Dedifferentiated amniotic fluid mesenchymal stem cell (primary cell): ENCODE data around the gene SMIM27.
"Not testable (repeated sequence)": the region's sequence is repeated elsewhere in the genome, so short reads cannot be mapped to it uniquely, and the experiment has no call there.

ENCODE experiments used
- DNase-seq: peaks from one replicate; pipeline ENCODE4 v3.0.0-alpha.2; 2016; ENCODE audit errors: extremely low spot score

The SMIM27 gene

GRCh38 chr9:32552172-32552872 lies at the start of gene SMIM27, which contains the start of gene TOPORS:
SMIM27 (plus strand) TSS chr9:32552327; CDS start chr9:32552435, 108 bp downstream.
TOPORS (minus strand) TSS chr9:32552586; CDS start chr9:32552436, 150 bp downstream.
- peak; percentile 90 for DNase-seq

GRCh38 chr9:32502464-32502863 lies 49.7 kb upstream of the SMIM27 start:
- DNase-seq, result no peak

GRCh38 chr9:32503008-32503407 lies 49.1 kb upstream of the SMIM27 start:
- DNase-seq, result no peak

GRCh38 chr9:32508728-32509127 lies 43.4 kb upstream of the SMIM27 start:
- DNase-seq, result no peak

- DNase-seq, result no peak
Measured at GRCh38 chr9:32516241-32516640, 35.9 kb upstream of the SMIM27 start.

GRCh38 chr9:32518276-32518675 lies 33.9 kb upstream of the SMIM27 start:
- DNase-seq, result no peak

GRCh38 chr9:32523910-32524309 lies 28.2 kb upstream of the SMIM27 start:
- no peak for DNase-seq

GRCh38 chr9:32524558-32524891 lies 27.6 kb upstream of the SMIM27 start:
- not testable (repeated sequence) for DNase-seq

GRCh38 chr9:32524892-32525708 lies 27.0 kb upstream of the SMIM27 start:
- no peak for DNase-seq

GRCh38 chr9:32525709-32526030 lies 26.5 kb upstream of the SMIM27 start:
- no peak for DNase-seq

GRCh38 chr9:32526041-32526706 lies 26.0 kb upstream of the SMIM27 start, which contains the start of gene RIGI:
RIGI (minus strand) TSS chr9:32526196; CDS start chr9:32526166, 30 bp downstream.
- DNase-seq, result peak; percentile 94

- DNase-seq, result no peak
Measured at GRCh38 chr9:32526707-32527048, 25.4 kb upstream of the SMIM27 start.

- DNase-seq, result no peak
Measured at GRCh38 chr9:32533336-32533735, 18.8 kb upstream of the SMIM27 start.

GRCh38 chr9:32533816-32534215 lies 18.3 kb upstream of the SMIM27 start:
- no peak for DNase-seq

- no peak for DNase-seq
Measured at GRCh38 chr9:32543047-32543446, 9.1 kb upstream of the SMIM27 start.

GRCh38 chr9:32545884-32546283 lies 6.2 kb upstream of the SMIM27 start:
- DNase-seq, result no peak

GRCh38 chr9:32548213-32548612 lies 3.9 kb upstream of the SMIM27 start:
- DNase-seq, result not testable (repeated sequence)

GRCh38 chr9:32550150-32550561 lies 2.0 kb upstream of the SMIM27 start:
- peak; percentile 40 for DNase-seq

- peak; percentile 93 for DNase-seq
Measured at GRCh38 chr9:32550562-32551275, 1.4 kb upstream of the SMIM27 start.

GRCh38 chr9:32551276-32552051 lies 663 bp upstream of the SMIM27 start:
- peak; percentile 18 for DNase-seq

GRCh38 chr9:32554107-32554506 lies 2.0 kb downstream of the SMIM27 start:
- DNase-seq, result no peak
